NCI-H2107 treated with DMSO at 0.1 percent for 48 hours (cell line): ENCODE results near the gene HNF4A.

Source experiments
- DNase-seq: peaks from one replicate; lab custom pipeline; 2025; ENCODE audit not compliant: unreplicated experiment; lab: John Stamatoyannopoulos, UW

The HNF4A gene

GRCh38 chr20:44423480-44423879, 68.0 kb downstream of the HNF4A start:
- DNase-seq = no peak

GRCh38 chr20:44424039-44424495, 68.6 kb downstream of the HNF4A start:
- DNase-seq = no peak

- no peak for DNase-seq
Measured at GRCh38 chr20:44425923-44426322, 70.4 kb downstream of the HNF4A start.

GRCh38 chr20:44426879-44427790, 71.6 kb downstream of the HNF4A start:
- no peak for DNase-seq

- no peak for DNase-seq
Measured at GRCh38 chr20:44427804-44428173, 72.3 kb downstream of the HNF4A start.

- DNase-seq = no peak
Measured at GRCh38 chr20:44428174-44429016, 72.9 kb downstream of the HNF4A start.

- no peak for DNase-seq
Measured at GRCh38 chr20:44429017-44429339, 73.5 kb downstream of the HNF4A start.

GRCh38 chr20:44429419-44430269, 74.1 kb downstream of the HNF4A start:
- no peak for DNase-seq

GRCh38 chr20:44430270-44431065, 75.0 kb downstream of the HNF4A start:
- DNase-seq = no peak

GRCh38 chr20:44431118-44431501, 75.6 kb downstream of the HNF4A start:
- DNase-seq = no peak

- DNase-seq = no peak
Measured at GRCh38 chr20:44431502-44432234, 76.2 kb downstream of the HNF4A start.

- DNase-seq = no peak
Measured at GRCh38 chr20:44432618-44433577, 77.4 kb downstream of the HNF4A start.

GRCh38 chr20:44433751-44434538, 78.4 kb downstream of the HNF4A start:
- DNase-seq = no peak

GRCh38 chr20:44435630-44436335, 80.3 kb downstream of the HNF4A start:
- no peak for DNase-seq

GRCh38 chr20:44436393-44436792, 80.9 kb downstream of the HNF4A start:
- no peak for DNase-seq

- no peak for DNase-seq
Measured at GRCh38 chr20:44437497-44437896, 82.0 kb downstream of the HNF4A start.

GRCh38 chr20:44438782-44439181, 83.3 kb downstream of the HNF4A start:
- DNase-seq = no peak
